Stimulated activated naive CD8-positive, alpha-beta T cell treated with anti-CD3 and anti-CD28 coated beads, Interleukin-15, amount 100 ng/mL, for 72 hours (primary cell): ENCODE data around the gene TEKTIP1.
A peak's percentile ranks its signal among the peaks of the same experiment; 100 is the strongest.

Experiments
- ATAC-seq: fragments of 150-1000 bp; cut with Tn5 transposase; 2 replicates; pipeline ENCODE4 v1.10.0; 2021; ENCODE audit warnings: mild to moderate bottlenecking, moderate library complexity
- DNase-seq, 2 donors: peaks; one replicate each; pipeline ENCODE4 v3.0.0; 2021 to 2022
- H3K27ac Mint-ChIP-seq, 2 donors: one replicate each; pipeline ENCODE4 v1.8.0; 2022; ENCODE audit warnings: mild to moderate bottlenecking in 2 of 2, mixed read lengths in 2 of 2, moderate library complexity in 2 of 2
- H3K27me3 Mint-ChIP-seq: one replicate; pipeline ENCODE4 v1.8.0; 2022; ENCODE audit warnings: mixed read lengths
- H3K4me1 Mint-ChIP-seq: one replicate; pipeline ENCODE4 v1.8.0; 2022; ENCODE audit warnings: mild to moderate bottlenecking, mixed read lengths
- H3K4me3 Mint-ChIP-seq, 2 donors: one replicate each; pipeline ENCODE4 v1.8.0; 2022; ENCODE audit warnings: mild to moderate bottlenecking in 2 of 2, mixed read lengths in 2 of 2, moderate library complexity in 1 of 2
- H3K9me3 Mint-ChIP-seq, 2 donors: one replicate each; pipeline ENCODE4 v1.8.0; 2022; ENCODE audit warnings: mixed read lengths in 2 of 2

The TEKTIP1 gene

DNA sequence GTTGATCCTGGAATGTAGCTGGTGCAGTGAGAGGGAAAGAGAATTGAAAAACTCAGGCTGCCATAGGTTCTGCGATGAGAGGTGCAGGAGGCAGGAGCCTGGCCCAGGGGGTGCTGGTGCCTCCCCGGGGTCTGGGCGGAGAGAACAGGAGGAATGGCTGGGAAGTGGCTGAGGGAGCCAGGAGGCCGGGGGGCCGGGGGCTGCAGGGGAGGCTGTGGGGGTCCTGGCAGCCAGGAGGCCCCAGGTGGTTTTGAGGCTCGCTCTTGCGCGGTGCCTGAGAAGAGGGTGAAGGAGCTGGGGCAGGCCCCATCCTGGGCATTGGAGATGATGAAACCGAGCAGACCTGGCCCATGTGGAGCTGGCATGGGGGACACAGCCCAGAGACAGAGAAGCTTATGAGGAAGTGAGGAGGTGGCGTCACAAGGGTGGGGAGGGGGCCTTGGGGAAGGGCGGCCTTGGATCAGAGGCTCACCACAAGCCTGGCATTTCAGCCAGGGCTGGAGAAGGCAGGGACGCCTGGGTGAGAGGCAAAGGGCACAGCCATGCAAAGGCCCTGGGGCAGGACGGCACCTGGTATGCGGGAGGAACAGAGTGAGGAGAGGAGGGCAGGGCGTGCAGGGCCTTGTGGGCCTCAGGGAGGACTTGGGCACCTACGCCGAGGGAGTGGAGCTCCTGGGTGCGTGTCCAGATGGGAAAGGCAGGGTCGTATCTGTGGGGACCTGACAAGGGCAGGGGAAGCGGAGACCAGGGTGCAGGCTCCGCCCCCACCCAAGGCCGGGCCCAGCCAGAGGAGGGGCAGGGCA lies 1.3 kb upstream of the TEKTIP1 start:
- peaks cover 7% of the 10 kb centered on the region for H3K4me1 Mint-ChIP-seq
- DNase-seq: no peak
- peak overlapping the region in 1 of 2 donors; percentile 77 for H3K27ac Mint-ChIP-seq
- H3K4me3 Mint-ChIP-seq: peak overlapping the region in 1 of 2 donors; percentile 21
- no peaks in the 10 kb centered on the region for H3K27me3 Mint-ChIP-seq
- peak; percentile 20 for ATAC-seq
- no peaks in the 10 kb centered on the region for H3K9me3 Mint-ChIP-seq

DNA sequence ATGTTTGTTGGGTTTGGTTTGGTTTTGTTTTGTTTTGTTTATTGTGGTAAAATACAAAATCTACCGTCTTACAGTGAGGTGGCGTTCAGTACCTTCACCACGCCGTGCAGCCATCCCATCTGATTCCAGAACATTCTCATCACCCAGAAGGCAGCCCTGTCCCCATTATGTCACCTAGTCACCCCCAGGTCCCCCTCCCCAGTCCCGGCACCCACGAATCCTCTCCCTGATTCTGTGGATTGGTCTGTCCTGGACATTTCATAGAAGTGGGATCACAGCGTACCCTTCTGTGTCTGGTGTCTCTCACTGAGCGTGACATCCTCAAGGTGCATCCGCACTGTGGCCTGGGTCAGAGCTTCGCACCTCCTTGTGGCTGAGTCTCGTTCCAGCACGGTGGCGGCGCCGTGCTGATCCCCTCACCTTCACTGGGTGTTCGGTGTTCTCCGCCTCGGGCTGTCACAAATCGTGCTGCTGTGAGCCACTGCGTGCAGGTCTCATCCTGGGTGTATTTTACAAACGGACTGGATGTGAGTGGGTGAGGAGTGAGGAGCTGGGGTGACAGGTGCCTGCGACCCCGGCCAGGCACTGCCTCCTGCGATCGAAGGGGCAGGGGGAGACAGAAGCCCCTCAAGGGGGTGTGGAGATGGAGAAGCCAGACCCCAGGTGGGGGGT lies 580 bp upstream of the TEKTIP1 start:
- Mint-ChIP-seq H3K27ac (peak overlapping the region in 1 of 2 donors; percentile 77), H3K4me1 (peaks cover 7% of the 10 kb centered on the region), H3K9me3 (no peaks in the 10 kb centered on the region), H3K27me3 (no peaks in the 10 kb centered on the region), H3K4me3 (no peak overlapping the region)
- DNase-seq (no peak), ATAC-seq (no peak)

DNA sequence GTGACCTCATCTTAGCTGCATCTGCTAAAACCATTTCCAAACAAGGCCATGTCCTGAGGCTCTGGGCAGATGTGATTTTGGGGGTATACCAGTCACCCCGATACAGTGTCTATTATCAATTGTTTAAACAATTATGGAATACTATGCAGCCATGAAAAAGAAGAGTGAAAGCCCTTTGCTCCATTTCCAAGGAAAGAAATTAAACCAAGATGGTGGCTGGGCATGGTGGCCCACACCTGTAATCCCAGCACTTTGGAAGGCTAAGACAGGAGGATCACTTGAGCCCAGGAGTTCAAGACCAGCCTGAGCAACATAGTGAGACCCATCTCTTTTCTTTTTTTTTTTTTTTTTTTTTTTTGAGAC lies 763 bp downstream of the TEKTIP1 start:
- Mint-ChIP-seq H3K27me3 (no peaks in the 10 kb centered on the region), H3K4me3 (no peak overlapping the region), H3K27ac (peak overlapping the region in 1 of 2 donors; percentile 91), H3K9me3 (no peaks in the 10 kb centered on the region), H3K4me1 (peaks cover 7% of the 10 kb centered on the region)
- no peak for DNase-seq
- no peak for ATAC-seq

DNA sequence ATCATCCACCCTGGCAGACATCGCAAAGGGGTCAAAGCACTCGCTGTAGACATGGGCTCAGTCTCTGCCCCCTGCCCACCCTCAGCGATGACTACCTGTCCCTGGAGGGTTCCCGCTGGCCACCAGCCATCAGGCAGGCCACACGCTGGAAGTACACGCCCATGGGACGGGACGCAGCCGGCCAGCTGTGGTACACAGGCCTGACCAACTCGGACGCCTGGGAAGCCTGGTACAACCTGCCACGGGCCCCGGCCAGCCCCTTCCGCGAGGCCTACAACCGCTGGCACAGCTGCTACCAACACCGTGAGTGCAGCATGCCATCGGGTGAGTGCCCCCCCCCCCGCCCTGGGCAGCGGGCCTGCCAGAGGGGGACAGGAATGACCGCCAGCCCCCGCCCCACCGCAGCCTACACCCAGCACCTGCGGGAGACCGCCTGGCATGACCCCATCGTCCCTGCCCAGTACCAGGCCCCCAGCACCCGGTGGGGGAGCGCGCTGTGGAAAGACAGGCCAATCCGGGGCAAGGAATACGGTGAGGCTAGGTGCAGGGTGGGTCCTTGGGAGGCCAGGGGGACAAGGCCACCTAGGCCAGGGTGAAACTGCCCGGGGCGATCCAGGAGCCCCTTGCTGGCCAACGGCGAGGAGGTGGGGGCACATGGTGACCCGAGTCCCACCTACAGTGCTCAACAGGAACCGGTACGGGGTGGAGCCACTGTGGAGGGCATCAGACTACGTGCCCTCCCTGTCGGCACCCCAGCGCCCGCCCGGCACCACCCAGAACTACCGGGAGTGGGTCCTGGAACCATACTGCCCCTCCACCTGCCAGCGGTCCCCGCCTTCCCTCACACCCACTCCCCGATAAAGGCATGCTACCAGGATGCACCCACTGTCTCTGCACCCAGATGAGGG lies 4.4 kb downstream of the TEKTIP1 start:
- Mint-ChIP-seq H3K4me1 (peaks cover 25% of the 10 kb centered on the region), H3K9me3 (no peaks in the 10 kb centered on the region), H3K27me3 (no peaks in the 10 kb centered on the region), H3K27ac (peak overlapping the region in 1 of 2 donors; percentile 74), H3K4me3 (no peak overlapping the region)
- DNase-seq (no peak), ATAC-seq (peak; percentile 29)

DNA sequence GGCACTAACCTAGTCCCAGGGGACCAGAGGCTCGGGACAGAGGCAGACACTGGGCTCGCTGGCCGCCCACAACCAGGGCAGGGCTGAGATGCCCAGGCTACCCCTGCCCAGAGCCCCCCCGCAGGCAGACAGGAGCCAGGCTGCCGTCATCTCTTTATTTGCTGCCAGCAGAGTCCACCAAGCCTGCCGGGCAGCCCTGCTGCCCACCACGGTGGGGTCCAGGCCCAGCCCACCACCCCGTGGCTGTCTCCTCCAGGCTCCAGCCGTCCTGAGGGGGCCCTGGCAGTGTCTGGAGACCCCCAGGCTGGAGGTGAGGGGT lies 5.0 kb downstream of the TEKTIP1 start:
- peak; percentile 1 for ATAC-seq
- Mint-ChIP-seq H3K27me3 (no peaks in the 10 kb centered on the region), H3K4me1 (peaks cover 31% of the 10 kb centered on the region), H3K27ac (peak overlapping the region in 1 of 2 donors; percentile 63), H3K4me3 (no peak overlapping the region), H3K9me3 (no peaks in the 10 kb centered on the region)
- DNase-seq: no peak

DNA sequence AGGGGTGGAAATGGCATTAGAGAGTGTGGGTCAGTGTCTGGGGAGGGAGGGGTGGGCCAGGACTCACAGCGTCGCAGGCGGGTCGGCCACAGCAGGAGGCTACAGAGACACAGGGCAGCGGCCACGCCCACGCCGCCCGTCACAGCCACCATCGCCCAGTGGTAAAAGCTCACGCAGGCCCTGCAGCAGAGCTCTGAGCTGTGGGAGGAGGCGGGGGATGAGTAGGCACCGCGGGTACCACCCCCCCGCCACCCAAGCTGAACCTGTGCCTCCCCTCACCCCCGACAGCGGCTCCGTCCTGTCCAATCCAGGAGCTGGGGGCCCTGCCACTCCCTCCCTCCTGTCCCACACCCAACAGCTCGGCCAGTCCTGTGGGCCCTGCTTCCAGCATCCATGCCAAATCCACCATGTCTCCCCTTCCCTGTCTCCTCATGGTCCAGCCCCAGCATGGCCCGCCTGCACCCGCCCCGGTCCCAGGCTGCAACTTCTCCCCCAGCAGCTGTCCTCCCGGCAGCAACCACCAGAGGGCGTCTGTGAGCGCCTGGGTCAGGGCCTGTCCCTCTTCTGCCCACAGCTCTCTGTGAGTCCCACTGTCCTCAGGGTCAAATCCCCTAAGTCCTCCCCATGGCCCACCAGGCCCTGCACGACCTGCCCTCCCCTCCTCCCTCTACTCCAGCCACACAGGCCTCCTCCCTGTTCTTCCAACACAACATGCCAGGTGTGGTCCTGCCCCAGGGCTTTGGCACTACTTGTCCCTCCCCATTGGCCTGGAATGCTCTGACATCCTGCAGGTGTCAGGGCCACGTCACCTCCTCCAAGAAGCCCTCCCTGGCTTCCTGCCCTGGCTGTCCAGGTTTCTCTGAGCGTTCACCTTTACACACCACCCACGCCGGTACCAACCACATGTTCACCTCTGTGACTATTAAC lies 6.0 kb downstream of the TEKTIP1 start:
- peak; percentile 79 to 81 for DNase-seq
- no peak overlapping the region for H3K4me3 Mint-ChIP-seq
- H3K27ac Mint-ChIP-seq: peak overlapping the region in 1 of 2 donors; percentile 82
- no peaks in the 10 kb centered on the region for H3K9me3 Mint-ChIP-seq
- ATAC-seq: peak; percentile 68
- no peaks in the 10 kb centered on the region for H3K27me3 Mint-ChIP-seq
- peaks cover 33% of the 10 kb centered on the region for H3K4me1 Mint-ChIP-seq

DNA sequence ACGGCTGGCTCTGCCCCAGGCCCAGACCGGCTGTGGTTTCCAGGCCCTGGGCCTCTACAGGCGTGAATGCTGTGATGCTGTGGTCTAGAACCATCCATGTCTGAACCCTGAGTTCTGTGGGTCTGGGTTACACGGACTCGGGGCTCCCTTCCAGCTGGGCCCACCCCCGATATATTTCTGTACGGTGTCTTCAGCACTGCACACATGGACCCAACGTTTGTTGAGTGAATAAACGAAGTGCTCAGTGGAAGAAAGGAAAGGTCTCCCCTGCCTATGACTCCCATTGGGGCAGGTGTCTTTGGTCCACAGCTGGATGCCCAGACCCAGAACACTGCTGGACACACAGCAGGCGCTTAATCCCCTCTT lies 6.7 kb downstream of the TEKTIP1 start:
- Mint-ChIP-seq H3K9me3 (no peaks in the 10 kb centered on the region), H3K27me3 (no peaks in the 10 kb centered on the region), H3K4me1 (peaks cover 34% of the 10 kb centered on the region), H3K27ac (peak overlapping the region in 1 of 2 donors; percentile 95), H3K4me3 (no peak overlapping the region)
- no peak for ATAC-seq
- DNase-seq: no peak

DNA sequence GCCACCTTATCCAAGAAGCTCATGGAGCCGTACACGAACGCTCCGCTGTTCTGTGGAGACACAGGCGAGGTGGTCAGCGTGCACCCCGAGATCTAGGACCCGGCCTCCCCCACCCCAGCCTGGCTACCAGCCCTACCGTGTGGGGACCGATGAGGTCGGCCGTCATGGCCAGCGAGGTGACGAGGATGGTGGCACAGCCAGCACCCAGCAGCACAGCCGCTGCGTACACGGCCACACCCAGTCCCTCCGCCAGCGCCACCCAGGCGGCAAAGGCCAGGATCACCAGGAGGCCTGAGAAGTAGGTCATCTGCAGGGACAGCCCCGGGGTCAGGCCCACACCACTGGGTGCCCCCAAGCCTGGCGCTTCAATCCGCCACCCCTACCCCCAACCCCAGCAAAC lies 7.1 kb downstream of the TEKTIP1 start:
- H3K27ac Mint-ChIP-seq: peak overlapping the region in 1 of 2 donors; percentile 12
- no peaks in the 10 kb centered on the region for H3K27me3 Mint-ChIP-seq
- no peaks in the 10 kb centered on the region for H3K9me3 Mint-ChIP-seq
- no peak for ATAC-seq
- H3K4me1 Mint-ChIP-seq: peaks cover 38% of the 10 kb centered on the region
- DNase-seq: no peak
- no peak overlapping the region for H3K4me3 Mint-ChIP-seq

DNA sequence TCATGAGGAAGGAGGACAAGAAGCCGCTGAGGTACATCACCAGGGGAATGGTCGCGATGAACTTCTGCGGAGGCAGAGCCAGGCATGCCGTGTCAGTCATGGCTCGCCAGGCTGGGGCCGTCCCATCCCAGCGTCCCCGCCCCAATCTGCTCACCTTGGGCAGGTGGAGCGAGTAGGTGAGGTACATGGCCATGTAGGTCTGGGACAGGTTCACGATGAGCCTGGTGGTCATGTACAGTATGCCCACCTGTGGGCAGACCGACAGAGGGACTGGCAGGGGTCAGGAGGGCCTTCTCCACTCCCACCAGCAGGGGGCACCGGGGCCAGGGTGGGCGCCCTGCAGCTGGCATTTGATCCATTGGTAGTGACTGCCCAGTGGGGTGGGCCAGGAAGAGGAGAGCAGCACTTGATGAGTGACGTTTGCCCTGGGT lies 8.3 kb downstream of the TEKTIP1 start:
- Mint-ChIP-seq H3K4me1 (peaks cover 50% of the 10 kb centered on the region), H3K27ac (peak overlapping the region in 1 of 2 donors; percentile 83), H3K9me3 (no peaks in the 10 kb centered on the region), H3K27me3 (no peaks in the 10 kb centered on the region), H3K4me3 (no peak overlapping the region)
- DNase-seq (peak in 1 of 2 donors; percentile 48), ATAC-seq (peak; percentile 32)

DNA sequence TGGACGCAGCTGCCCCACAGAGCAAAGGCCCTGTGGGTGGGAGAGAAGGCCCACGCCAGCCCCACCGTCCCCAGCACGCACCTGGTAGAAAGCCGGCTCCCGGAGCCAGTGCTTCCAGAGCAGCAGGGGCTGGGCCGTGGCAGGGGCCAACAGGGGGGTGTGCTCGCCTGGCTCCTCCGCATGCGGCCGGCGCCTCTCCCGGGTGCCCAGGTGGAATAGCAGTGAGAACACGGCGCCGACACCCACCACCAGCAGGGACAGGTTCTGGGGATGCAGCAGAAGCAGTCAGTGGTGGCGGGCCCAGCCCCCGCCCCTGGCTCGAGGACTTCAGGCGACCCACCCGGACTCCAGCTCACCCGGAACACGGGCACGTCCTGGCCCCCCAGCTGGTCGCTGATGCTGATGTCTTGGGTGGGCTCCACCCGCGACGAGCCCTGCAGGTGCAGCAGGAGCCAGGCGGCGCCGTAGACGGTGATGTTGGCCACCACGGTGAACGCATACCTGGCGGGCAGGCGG lies 8.9 kb downstream of the TEKTIP1 start:
- Mint-ChIP-seq H3K4me1 (peaks cover 55% of the 10 kb centered on the region), H3K4me3 (no peak overlapping the region), H3K27me3 (no peaks in the 10 kb centered on the region), H3K9me3 (no peaks in the 10 kb centered on the region), H3K27ac (no peak overlapping the region)
- ATAC-seq: no peak
- no peak for DNase-seq

DNA sequence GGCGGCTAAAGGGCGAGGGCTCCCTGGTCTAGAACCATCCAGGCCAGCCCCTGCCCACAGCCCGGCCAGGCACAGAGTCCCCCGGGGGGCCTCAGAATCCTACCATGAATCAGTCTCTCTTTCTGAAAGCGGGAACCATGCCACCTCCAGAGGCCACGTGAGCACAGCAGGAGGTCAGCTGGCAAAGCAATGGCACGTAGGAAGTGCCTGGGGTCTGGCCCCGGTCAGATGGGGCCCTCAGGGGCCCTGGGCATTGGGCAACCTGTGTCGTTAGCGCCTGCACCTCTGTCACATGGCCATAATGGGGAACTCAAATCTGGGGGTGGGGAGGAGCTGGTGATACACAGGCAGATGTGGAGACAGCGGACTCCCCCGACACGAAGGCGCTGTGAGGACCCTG lies 9.6 kb downstream of the TEKTIP1 start:
- H3K27me3 Mint-ChIP-seq: no peaks in the 10 kb centered on the region
- no peak overlapping the region for H3K27ac Mint-ChIP-seq
- ATAC-seq (no peak), DNase-seq (no peak)
- H3K9me3 Mint-ChIP-seq: no peaks in the 10 kb centered on the region
- H3K4me3 Mint-ChIP-seq: no peak overlapping the region
- peaks cover 63% of the 10 kb centered on the region for H3K4me1 Mint-ChIP-seq

DNA sequence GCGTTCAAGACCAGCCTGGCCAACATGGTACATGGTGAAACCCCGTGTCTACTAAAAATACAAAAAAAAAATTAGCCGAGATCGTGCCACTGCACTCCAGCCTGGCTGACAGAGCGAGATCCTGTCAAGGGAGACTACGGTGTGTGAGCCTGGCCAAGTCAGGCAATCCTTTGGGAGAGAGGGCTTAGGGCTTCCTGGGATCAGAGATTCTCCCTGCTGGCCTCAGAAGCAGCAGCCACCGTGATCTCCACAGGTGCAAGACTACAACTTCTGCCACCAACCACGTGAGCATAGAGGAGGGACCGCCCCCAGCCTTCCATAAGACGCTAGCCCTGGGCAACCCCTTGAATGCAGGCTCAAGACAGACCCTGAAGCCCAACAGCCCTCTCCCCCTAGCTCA lies 10.8 kb downstream of the TEKTIP1 start:
- H3K4me3 Mint-ChIP-seq: no peak overlapping the region
- DNase-seq: no peak
- ATAC-seq: no peak

DNA sequence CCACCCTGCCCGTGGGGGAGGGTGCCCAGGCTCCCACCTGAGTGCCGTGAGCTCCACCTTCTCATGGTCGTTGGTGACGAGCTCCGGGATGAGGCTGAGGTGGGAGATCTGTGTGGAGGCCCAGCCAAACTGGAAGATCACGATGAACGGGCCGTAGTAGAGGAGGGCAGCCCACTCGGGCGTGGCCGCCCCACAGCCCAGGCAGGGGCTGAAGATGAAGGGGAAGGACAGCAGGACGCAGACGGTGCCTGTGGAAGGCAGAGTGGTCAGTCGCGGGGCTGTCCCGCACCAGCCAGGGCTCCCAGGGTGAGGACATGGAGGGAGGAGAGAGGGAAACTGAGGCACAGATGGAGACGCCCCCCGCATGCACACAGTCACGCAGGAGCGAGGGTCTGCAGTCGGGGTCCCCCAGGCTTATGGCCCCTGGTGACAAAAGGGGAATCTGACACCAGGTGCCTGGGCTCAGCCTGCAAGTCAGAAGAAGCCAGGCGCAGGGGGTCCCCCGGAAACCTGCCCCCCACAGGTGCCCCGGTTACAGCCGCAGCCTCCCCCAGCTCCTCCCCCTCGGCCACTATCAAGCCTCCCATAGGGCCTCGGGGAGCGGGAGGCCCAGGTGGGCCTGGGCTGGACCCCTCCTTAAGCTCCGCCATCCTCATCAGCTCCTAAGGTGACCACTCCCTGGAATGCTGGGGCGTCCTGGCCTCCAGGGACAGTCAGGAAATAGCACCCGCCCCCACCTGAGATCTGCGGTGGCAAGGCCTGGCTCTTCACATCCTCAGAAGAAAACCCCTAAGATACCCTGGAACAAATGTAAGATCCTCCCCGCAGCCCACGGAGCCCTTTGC lies 12.2 kb downstream of the TEKTIP1 start:
- Mint-ChIP-seq H3K4me3 (no peak overlapping the region), H3K4me1 (peaks cover 71% of the 10 kb centered on the region), H3K27ac (peak overlapping the region; percentile 55 to 90), H3K9me3 (no peaks in the 10 kb centered on the region), H3K27me3 (no peaks in the 10 kb centered on the region)
- ATAC-seq (no peak), DNase-seq (no peak)

More for the DNA sequence above, 10.8 kb downstream of the TEKTIP1 start:
- no peaks in the 10 kb centered on the region for H3K9me3 Mint-ChIP-seq
- no peaks in the 10 kb centered on the region for H3K27me3 Mint-ChIP-seq
- peaks cover 71% of the 10 kb centered on the region for H3K4me1 Mint-ChIP-seq
- H3K27ac Mint-ChIP-seq: no peak overlapping the region

DNA sequence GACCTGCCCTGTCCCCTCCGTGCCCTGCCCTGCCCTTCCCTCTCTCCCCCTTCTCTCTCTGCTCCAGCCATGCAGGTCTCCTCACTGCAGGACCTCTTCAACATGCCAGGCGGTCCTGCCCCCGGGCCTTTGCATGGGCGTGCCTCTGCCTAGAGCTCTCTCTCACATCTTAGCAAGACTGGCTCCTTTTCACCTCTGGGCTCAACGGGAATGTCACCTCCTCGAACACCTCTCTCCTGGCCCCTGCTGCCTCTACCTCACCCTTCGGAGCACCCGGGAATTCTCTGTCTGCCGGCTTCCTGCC lies 12.8 kb downstream of the TEKTIP1 start:
- H3K4me3 Mint-ChIP-seq: no peak overlapping the region

More for the DNA sequence above, 12.8 kb downstream of the TEKTIP1 start:
- DNase-seq: no peak
- Mint-ChIP-seq H3K27me3 (no peaks in the 10 kb centered on the region), H3K4me1 (peaks cover 76% of the 10 kb centered on the region), H3K27ac (peak overlapping the region; percentile 23 to 55), H3K9me3 (no peaks in the 10 kb centered on the region)
- ATAC-seq: no peak
